HG02970 (cell line): ENCODE results near the gene EVL.

Experiments used
- ATAC-seq: cut with Tn5 transposase; IDR thresholded peaks from one replicate; pipeline ENCODE4 v1.9.1; 2021; ENCODE audit warnings: mild to moderate bottlenecking, moderate library complexity, moderate number of reproducible peaks; ENCODE audit not compliant: unreplicated experiment, low FRiP score

The EVL gene

DNA sequence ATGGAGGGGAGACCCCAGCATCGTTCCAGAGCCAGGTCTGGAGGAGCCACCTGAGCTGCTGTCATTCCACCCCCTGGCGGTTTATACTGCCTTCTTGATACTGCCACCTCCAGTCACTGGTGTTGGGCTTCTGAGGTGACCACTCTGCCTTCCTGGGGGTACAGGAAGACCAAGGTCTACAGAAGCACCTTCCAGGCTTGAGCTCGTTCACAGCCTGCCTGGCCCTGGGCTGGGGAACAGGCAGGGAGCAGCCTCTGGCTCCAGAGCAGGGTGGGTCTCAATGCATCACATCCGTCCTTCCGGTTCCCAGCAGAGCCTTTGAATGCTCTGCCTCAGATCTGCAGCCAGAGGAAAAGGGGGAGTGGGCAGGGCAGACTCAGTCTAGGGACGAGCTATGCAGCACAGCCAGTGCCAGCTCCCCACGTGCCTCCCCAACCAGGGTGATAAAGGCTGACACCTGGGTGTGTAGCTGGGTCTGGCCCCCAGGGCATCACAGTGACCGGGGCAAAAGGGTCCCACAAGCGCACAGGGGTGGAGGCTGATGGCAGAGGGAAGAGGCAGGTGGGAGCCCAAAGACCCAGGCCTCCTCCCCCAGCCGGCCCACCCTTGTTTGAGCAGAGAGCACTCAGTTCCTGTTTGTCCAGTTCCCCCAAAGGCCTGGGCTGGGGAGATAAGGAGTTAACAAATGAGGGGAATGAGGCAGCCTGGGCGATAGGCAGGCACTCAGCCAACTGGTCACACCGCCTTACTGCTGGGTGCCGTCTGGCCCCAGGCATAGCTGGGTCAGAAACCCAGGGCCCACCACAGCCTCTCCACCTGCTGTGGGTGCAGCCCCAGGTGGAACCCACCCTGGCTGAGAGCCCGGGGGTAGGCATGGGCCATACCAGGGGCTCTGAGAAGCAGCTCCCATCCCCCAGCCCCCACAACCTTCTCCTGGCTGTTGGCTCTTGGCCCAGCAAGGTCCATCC is 77.1 kb downstream of the EVL start:
- ATAC-seq = no peak

DNA sequence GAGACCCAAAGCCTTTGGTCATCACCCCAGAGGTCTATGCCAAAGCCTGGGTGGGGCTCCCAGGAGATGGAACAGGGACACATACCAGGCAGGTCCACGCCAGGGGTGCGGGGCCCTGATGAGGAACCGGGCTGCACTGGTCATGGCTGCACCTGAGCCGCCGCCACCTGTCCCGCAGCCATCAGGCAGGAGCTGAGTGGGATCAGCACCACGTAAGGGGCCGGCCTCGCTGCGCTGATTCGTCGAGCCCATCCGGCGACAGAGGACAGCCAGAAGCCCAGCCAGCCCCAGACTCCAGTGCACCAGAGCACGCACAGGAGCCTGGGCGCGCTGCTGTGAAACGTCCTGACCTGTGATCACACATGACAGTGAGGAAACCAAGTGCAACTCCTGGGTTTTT is 78.3 kb downstream of the EVL start:
- no peak for ATAC-seq

DNA sequence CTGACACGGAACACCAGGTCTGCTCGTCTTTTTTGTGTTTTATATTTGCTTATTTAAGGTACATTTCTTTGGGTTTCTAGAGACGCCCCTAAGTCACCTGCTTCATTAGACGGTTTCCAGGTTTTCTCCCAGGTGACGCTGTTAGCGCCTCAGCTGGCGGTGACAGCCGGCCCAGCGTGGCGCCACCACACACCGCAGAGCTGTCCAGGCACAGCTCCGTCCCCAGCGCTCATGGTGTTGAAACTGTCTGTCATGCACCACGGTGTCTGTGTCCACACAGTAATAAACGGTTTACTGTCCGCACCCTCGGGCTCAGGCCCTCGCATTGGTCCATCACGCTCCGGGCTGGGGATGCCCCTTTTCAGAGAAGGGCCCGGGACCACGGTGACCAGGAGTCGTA is 78.7 kb downstream of the EVL start:
- no peak for ATAC-seq

DNA sequence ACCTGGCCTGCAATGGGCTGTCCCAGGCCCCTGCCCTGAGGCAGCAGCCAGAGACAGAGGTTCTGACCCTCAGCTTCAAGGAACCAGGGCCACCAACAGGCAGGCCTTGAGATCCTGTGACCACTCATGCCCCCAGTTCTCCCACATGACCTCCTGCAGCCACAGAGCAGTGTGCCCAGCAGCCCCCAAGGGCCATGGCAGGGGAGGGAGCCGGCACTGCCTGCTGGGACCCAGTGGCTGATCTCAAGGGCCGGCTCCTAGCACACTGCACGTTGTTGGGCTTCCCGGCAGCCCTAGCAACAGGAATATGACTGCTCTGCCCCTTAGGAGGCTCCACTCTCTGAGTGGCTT is 79.4 kb downstream of the EVL start:
- no peak for ATAC-seq

DNA sequence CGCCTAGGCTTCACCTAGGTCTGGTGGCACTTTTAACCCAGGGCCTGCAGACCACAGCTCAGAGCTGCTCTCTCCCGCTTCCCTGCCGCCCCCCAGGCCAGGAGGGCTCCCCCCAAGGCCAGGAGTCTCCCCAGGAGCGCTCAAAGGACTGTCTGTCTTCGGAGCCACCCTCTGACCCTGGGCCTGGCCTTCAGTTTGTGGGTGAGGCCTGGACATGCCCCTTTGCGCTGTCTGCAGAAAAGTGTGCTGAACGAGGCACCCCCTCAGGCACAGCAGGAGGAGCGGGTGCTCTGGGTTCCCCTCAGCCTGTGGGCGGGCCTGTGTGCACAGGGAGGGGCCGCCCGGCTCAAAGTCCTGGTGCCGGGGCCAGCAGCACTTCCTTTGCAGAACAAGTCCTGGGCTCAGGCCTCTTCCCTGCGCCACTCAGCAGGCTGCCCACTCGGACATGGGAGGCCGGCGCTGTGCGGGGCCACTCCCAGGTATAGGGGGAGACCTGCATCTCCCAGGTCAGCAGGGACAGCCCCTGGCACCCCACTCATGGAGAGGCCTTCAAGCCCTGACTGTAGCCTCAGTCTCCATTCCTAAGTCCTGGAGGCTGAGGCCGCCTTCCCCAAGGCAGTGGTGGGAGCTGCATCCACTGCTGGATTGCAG is 79.9 kb downstream of the EVL start:
- ATAC-seq = no peak

DNA sequence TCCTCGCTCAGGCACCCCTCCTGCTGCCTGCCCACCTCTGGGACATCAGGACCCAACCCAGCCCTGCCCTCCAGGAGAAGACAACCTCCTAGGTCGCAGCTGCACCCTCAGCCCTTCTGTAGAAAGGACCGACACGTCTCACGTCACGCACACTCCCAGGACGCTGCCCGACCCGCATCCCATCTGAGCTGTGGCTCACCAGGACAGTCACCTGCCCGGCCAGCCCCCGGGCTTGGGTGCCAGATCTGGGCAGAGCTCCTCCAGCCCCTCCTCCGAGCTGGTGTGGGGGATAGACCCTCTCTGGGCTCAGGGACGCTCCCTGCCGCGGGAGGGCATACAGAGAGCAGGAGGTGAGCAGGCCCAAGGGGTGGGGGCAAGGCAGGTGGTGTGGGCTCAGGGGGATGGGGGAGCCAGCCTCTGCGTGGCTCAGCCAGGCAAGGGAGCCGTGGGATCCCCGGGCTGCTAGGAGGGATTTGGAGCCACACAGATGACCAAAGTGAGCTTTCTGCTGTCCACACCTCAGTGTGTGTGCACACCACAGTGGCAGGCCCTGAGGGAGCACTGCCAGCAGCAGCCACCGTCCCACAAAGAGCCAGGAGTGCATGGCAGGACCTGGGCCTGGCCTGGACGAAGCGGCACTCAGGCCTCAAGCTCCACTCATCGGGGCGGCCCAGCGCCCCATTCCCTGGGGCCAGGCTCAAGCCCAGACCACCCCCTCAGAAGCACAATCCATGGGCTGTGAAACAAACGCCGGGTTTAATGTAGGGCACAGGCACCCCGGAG is 80.7 kb downstream of the EVL start:
- ATAC-seq = no peak

DNA sequence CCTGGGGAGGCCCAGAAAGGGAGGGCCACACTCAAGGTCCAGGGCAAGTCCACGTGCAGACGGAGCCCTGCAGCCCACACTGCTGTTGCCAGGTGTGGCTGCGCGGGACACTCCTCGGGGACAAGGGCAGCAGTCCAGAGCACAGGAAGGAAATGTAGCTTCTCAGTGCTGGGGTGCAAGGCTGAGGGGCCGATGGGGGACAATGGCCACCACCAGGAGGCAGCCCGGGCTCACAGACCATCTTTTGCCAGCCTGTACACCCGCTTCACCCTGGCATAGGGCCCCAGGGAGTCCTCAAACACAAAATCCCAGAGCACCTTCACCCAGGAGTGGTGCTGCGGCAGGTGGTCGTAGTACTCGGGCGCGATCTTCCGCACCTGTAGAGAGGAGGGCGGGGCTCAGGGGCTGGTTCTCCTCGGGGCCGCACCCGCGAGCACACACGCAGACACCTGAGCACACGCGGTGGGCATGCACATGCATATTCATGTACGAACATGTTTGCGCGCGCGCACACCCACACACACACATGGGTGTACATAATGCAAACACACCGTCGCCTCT is 81.4 kb downstream of the EVL start:
- no peak for ATAC-seq

DNA sequence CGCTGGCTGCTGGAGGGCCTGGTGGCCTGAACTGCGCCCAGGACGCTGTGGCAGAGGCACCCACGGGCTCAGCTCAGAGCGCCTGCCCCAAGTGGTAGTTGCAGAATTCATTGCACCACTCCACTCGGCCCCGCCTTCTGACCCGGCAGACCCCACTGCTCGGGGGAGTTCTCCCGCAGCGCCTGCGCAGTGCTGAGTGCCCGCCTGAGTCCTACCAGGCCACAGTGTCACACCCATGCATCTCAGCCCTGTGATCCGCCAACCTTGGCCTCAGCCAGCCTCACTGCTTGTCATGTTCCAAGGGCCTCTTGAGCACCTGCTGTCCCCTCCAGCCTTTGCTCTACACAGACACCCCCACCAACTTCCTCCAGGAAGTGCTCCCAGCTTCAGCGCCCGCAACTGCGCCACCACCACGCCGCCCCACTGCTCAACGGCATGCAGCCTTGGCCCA is 82.0 kb downstream of the EVL start:
- no peak for ATAC-seq

DNA sequence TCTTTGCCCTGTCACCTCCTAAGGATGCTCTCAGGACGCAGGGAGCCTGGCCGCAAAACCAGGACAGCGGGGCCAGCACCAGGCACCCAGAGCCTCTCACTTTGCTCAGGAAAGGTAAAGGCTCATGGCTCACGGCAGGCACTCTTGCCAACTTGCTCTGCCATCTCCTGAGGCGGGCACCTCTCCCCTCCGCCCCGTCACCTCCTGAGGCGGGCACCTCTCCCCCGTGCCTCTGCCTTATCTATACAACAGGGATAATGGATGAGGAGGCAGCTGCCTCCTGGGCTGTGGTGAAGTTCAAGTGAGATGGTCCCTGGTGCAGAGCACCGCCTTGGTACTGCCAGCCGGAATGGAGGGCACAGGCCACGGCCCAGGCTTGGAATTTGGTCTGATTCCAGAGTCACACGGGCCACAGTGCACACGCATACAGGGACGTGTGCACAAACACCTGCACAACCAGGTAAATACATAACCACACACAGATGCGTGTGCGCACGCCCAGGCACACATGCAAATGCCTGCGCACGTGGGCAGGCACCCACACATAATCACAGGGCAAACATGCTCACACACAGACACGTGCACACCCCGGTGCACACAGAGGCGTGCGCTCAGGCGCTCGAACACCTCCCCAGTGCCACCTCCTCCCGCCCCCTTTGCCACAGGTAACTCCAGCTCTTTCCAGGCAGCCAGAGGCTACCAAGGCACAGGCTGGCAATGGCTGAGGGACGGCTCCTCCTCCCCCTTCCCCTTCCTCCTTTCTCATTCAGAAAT is 82.7 kb downstream of the EVL start:
- ATAC-seq = no peak

DNA sequence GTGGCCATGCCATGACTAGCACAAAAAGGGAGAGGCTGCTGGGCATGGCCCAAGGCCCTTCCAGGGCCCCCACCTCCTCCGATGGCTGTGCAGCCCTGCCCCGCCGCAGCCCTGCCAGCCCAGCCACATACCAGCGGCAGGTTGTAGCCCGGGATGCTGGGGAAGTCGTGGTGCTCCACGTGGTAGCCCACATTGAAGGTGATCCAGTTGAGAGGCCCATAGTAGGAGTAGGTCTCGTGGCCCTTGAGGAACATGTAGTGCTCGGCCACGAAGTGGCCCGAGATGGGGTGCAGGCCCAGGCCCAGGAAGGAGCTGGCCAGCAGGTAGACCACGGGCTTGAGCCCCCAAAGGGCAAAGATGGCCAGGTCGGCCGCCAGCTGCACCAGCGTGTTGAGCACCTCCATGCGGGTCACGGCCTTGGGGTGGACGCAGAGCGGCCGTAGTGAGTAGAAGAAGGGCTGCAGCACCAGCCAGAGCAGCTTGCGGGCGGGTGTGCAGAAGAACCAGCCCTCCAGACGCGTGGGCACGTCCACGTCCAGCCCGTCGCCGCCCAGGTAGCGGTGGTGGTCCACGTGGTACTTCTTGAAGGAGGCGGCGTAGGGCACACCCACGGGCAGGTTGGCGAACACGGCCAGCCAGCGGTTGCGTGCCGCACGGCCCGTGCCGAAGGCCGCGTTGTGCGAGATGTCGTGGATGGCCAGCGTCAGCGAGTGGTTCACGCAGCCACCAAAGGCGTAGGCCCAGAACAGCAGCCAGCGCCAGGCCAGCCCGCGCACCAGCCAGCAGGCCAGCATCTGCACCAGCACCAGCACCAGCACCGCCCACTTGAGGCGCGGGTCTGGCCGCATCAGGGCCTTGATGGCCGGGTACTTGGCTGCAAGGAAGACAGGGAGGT is 83.9 kb downstream of the EVL start:
- no peak for ATAC-seq

DNA sequence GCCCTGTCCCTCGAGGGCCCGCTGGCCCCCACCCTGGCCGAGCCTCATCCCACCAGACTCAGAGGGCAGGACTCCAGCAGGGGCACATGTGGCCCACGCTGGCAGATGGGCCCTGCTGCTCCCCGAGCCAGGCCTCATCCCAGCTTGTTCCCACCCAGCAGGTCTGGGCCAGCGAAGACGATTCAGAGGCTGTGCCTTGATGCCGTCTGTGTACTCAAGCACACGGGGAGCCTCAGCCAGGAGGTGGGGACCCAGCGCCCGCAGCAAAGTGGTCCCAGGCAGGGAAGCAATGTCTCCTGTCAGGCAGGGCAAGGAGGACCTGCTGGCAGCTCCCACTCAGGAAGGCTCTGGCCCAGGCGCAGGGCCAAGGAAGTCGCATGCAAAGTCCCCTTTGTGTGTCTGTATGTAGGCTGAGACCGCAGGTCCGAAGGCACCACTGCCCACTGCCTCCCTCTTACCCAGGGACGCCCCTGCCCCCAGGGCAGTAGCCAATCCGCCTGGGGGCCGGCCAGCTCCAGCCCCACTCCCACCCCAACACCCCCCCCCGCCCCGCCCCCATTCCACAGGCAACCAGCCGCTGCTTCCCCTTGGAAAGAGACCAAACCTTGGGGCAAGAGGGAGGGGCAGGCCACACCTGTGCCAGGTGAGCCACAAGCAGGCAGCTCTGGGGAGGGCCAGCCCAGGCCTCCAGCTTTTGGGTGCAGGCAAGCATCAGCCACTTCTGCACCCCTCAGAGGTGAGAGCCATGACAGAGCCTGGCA is 84.8 kb downstream of the EVL start:
- ATAC-seq = no peak

DNA sequence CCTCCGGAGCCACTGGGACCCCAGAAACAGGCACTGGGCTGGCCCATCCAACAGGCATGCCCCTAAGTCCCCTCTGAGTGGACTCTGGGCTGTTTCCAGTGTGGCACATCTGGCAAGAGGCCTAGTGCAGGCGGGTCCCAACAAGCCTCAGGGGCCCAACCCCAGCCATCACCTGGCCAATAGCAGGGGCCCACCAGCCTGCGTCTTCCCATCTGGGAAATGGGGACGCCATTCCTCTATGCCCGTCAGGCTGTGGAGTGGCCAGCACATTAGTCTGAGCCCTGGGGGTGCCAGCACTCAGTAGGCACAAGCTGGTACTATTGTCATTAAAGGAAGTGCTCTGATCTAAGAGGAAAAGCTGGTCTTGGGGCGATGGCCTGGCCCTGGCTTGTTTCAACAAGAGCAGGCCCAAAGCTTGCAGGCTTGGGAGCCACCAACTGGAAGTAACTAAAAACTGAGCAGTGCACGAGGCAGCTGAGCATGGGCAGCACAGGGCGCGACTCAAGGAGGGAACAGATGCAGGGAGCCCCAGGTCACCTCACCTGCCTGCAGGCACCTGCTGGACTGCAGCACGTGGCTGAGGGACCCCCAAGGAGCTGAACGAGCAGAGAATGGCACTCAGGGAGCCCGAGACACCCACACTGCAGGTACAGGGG is 85.8 kb downstream of the EVL start:
- ATAC-seq = no peak

DNA sequence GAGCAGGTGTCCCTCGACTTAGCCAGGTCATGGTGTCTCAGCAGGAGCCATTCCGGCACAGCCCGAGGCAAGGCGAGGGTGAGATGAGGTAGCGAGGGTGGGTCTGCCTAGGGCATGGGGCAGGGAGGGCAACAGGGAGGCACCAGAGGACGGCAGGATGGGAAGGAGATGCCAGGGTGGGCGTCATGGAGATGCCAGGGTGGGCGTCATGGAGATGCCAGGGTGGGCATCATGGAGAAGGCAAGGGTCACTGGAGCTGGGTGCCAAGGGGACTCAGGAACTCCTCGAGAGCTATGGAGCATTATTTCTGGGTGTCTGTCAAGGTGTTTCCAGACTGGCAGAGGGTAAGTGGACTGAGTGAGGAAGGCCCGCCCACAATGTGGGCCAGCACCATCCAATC is 86.9 kb downstream of the EVL start:
- ATAC-seq = no peak

DNA sequence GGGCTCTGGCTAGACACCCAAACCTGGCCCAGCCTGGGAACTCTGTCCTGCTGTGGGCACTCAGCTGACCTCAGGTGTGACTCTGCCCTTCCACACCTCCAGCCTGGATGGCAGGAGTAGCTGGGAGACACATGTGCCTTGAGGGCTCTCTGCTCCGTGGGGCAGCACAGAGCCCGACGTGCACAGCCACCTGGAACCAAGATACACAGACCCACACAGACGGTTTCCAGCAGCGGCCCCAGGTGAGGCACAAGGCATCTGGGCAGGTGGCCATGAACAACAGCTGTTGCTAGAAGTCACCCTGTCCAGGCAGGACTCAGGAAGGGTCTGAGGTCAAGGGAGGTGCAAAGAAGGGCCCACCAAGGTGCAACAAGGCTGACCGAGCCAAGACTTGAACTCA is 88.3 kb downstream of the EVL start:
- ATAC-seq = no peak

DNA sequence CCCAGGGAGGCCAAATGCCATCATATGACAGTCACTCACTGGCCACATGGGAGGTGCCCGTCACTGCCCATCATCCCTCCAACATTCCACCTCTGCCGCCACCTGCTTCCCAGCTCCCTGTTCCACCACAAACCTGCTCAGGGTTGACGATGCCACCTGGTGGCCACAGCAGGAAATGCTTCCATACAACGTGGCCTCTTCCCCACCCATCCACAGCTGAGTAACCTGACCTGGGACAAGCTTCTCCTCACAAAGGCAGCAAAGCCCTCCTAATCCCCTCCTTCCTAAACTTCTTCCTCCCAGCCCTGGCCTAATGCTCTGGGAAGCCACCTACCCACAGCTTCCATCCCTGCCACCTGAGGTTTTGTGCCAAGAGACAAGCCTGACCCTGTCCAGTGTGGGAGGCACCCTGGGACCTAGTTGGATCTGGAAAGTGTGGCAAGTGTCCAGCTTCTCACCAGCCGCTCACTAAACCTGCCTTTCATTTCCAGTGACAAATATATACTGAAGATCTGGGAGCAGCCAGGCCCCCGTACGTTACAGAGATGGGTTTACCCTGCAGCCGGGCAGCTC is 89.9 kb downstream of the EVL start:
- no peak for ATAC-seq

DNA sequence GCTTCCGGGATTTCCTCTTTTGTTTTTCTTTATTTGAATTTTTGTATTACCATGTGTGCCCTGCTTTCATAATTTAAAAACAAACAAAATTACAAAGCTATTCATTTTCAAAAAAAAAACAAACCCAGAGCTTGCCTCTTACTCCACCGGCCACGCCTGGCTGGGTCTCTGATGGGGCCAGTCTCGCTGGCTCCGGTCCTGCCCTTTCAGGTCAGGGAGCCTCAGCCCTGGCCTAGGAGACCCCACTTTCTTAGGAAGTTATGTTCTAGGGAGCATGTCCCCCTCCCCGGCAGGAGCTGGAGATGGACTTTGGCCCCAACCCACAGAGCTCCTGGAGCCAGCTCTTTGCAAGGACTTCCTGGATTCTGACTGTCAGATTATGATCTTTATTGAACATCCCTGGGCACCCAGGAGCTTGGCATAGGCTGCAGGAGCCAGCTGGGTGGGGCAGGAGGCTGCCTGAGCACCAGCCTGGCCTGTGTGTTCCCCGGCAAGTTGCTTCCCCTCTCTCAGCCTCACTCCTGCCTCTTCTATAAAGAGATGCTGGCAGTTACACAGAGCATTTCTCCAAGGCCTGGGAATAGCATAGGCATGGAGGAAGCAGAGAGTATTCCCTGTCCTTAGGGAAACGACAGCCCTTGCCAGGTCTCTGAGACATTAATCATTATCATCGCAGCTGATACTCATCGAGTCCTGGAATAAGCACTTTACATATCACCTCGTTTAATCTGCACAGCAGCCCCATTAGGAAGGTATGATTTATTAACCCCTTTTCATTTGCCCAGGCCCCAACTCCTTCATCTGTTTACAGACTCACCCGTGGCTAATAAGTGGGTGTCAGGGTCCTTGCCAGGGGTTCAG is 90.8 kb downstream of the EVL start:
- no peak for ATAC-seq

DNA sequence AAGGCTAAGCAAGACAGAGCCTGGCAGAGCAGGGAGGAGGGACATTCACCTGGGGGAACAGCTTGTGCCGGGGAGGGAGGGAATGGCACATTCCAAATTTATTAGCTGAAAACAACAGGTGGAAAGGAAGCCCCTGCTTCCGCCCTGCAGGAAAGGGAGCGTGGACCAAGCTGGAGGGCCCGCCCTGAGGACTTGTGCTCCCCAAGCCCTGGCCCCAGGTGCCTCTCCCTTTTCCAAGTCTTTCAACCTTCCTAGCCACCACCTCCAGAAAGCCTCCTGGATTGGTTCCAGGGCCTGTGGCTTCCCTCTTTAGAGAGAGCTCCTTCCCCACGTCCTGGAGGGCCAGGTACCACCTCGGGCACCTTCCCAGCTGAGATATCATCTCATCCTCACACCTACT is 91.6 kb downstream of the EVL start:
- ATAC-seq = no peak
